ENCODE results near the gene ATXN7.

DNA sequence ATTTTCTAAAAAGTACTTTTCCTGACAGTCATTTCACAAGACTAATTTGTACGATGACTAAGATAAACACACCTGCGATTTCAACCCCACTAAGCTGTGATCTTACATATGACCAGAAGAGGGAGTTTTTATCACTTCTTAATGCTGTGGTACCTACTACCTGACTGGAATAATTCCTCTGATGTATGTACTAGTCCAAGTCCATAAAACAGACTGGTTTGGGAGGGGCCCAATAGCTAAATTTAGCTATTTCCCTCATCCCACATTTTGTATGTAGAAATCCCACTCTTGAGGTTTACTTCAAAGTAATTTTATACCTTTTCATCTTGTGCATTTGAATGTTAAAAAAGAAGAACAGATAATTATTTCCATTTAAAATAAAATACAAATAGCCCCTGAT, 98.2 kb downstream of the ATXN7 start:
- TF ChIP-seq, protein P1, sequence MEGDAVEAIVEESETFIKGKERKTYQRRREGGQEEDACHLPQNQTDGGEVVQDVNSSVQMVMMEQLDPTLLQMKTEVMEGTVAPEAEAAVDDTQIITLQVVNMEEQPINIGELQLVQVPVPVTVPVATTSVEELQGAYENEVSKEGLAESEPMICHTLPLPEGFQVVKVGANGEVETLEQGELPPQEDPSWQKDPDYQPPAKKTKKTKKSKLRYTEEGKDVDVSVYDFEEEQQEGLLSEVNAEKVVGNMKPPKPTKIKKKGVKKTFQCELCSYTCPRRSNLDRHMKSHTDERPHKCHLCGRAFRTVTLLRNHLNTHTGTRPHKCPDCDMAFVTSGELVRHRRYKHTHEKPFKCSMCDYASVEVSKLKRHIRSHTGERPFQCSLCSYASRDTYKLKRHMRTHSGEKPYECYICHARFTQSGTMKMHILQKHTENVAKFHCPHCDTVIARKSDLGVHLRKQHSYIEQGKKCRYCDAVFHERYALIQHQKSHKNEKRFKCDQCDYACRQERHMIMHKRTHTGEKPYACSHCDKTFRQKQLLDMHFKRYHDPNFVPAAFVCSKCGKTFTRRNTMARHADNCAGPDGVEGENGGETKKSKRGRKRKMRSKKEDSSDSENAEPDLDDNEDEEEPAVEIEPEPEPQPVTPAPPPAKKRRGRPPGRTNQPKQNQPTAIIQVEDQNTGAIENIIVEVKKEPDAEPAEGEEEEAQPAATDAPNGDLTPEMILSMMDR (IDR thresholded peaks at IDR 0.05): peak in 5 of 7 experiments; percentile 50 to 68 (median 65)
- peak in 1 of 3 donors; percentile 9 for TF ChIP-seq POLR2AphosphoS5 (IDR thresholded peaks at IDR 0.05)

Measured in stomach (tissue), 4 donors.